Stomach (tissue), 9 donors: ENCODE data around the gene PPP4R3A. TPM values are rescaled to one million over a fixed set of nuclear protein-coding genes. Genes with fewer than 3 reads are reported as not detected.
"Not testable (repeated sequence)": the region's sequence is repeated elsewhere in the genome, so short reads cannot be mapped to it uniquely, and the experiment has no call there.

Experiments
- DNase-seq, 2 donors: peaks; one replicate each; pipeline versions ENCODE4 v3.0.0 to v3.0.0-alpha.2; 2013 to 2019
- H3K27ac ChIP-seq, 5 donors: fragments of 200-600 bp in 4 of 5; sonication (generic) in 4 of 5; one replicate each; pipeline ENCODE4 v1.5.1; 2013 to 2019; ENCODE audit warnings: mild to moderate bottlenecking in 1 of 5, moderate library complexity in 1 of 5
- H3K27me3 ChIP-seq, 3 donors: fragments of 200-600 bp; sonication (generic); one replicate each; pipeline ENCODE4 v1.5.1; 2017 to 2019; ENCODE audit warnings: mixed run types in 1 of 3
- H3K36me3 ChIP-seq, 4 donors: fragments of 200-600 bp; sonication (generic); 1 replicate in 3 of 4; 2 replicates in 1 of 4; pipeline ENCODE4 v1.5.1; 2016 to 2019
- H3K4me1 ChIP-seq, 4 donors: fragments of 200-600 bp; sonication (generic); one replicate each; pipeline ENCODE4 v1.5.1; 2016 to 2019
- H3K4me3 ChIP-seq, 4 donors: fragments of 200-600 bp; sonication (generic) in 3 of 4; one replicate each; pipeline ENCODE4 v1.5.1; 2016 to 2019; ENCODE audit warnings: mild to moderate bottlenecking in 1 of 4
- H3K9me3 ChIP-seq, 4 donors: fragments of 200-600 bp; sonication (generic); one replicate each; pipeline ENCODE4 v1.5.1; 2016 to 2019
- EP300 ChIP-seq: sonication (generic); formaldehyde crosslinking; IDR thresholded peaks from one replicate; pipeline ENCODE4 v1.6.1; 2017; ENCODE audit warnings: antibody characterized with exemption
- POLR2A ChIP-seq, 4 donors: fragments of 450-650 bp; IDR thresholded peaks; one replicate each; pipeline ENCODE4 v1.6.1; 2016; ENCODE audit warnings: antibody characterized with exemption in 4 of 4, control low read depth in 2 of 4, mild to moderate bottlenecking in 1 of 4, moderate library complexity in 1 of 4
- POLR2AphosphoS5 ChIP-seq, 3 donors: sonication (generic); formaldehyde crosslinking; IDR thresholded peaks; one replicate each; pipeline ENCODE4 v1.6.1; 2016; ENCODE audit warnings: antibody characterized with exemption in 3 of 3
- WGBS, 5 donors: extraction: QIAGEN DNeasy Blood & Tissue Kit in 3 of 5; methylation state at CpG; one replicate each; pipeline versions ENCODE4 v1.1.5 to v1.1.7; 2013 to 2018; 5-methylcytosine and 5-hydroxymethylcytosine counted together
- intact Hi-C: fragments of 100-400 bp; cut with DNase I; formaldehyde crosslinking; loops from one replicate; pipeline ENCODE4 v1.15.1; 2023; ENCODE audit warnings: low total_unique reads
- polyA plus RNA-seq, 3 donors: library from polyadenylated mRNA; stranded (reverse); fragments of 200-250 nt; gene quantifications; one replicate each; pipeline ENCODE4 v1.2.3, GENCODE V29; 2013
- total RNA-seq, 5 donors: library from RNA; depleted of rRNA; stranded (reverse); fragments of >200 nt; gene quantifications; one replicate each; pipeline versions ENCODE4 v1.1.0 to v1.2.3, GENCODE V29; 2014 to 2016
- TF ChIP-seq, protein P1 (sequence below), 7 experiments: fragments of 450-650 bp in 4 of 7; fragments of 200-600 bp in 3 of 7; sonication (generic) in 3 of 7; IDR thresholded peaks; one replicate each; pipeline ENCODE4 v1.5.1; 2016 to 2019; ENCODE audit warnings: antibody characterized with exemption in 7 of 7, control low read depth in 2 of 7, mild to moderate bottlenecking in 1 of 7
- donor health status: healthy with polysubstance abuse.
- donor health status: Bipolar disorder and iron deficiency.
- donor health status: healthy.

PPP4R3A gene
- total and polyA plus RNA-seq, 8 donors = 35.7 to 145 (median 68.2) TPM

DNA sequence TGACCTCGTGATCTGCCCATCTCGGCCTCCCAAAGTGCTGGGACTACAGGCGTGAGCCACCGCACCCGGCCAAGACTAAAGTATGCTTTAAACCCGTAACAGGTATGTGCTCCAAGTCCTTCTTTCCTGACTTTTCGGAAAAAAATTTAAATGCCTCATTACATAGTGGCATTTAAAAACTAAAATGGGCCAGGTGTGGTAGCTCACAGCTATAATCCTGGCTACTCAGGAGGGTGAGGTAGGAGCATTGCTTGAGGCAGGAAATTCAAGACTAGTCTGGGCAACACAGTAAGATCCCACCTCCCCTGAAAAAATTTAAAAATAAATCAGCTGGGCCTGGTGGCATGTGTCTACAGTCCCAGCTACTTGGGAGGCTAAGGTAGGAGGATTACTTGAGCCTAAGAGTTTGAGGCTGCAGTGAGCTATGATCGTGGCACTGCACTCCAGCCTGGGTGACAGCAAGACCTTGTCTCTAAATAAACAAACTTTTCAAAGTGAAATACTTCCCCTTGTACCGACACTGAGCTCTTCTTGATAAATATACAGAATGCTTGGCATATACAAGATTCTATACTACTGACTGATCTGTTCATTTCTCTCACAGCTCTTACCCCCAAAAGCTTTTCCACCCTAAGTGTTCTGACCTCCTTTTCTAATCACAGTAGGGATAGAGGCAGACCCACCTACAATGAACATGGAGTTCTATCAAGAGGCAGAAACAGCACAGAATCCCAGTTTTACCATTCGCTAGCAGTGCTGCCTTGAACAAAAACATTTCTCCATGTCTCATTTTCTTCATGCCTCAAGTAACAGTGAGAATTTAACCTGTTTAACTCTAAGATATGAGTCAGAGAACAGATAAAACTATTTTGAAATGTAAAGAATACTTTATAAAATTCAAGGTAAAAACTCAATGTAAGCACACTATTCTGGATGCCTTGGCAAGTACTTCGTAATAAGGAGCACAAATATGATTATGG, 7.9 kb downstream of the PPP4R3A start:
- intact Hi-C loops = no loop called here
- Histone ChIP-seq H3K36me3 (peaks cover 8 to 52% (median 37%) of the 10 kb centered on the region in 4 donors), H3K4me1 (peaks cover 44 to 94% (median 68%) of the 10 kb centered on the region in 4 donors), H3K9me3 (no peaks in the 10 kb centered on the region), H3K27ac (no peak overlapping the region), H3K4me3 (no peak overlapping the region), H3K27me3 (no peaks in the 10 kb centered on the region)
- WGBS, 5 donors = 82 to 88% (median 87%) methylated on average over 11 of the region's 11 CpGs
- no peak for DNase-seq
- TF ChIP-seq, protein P1, sequence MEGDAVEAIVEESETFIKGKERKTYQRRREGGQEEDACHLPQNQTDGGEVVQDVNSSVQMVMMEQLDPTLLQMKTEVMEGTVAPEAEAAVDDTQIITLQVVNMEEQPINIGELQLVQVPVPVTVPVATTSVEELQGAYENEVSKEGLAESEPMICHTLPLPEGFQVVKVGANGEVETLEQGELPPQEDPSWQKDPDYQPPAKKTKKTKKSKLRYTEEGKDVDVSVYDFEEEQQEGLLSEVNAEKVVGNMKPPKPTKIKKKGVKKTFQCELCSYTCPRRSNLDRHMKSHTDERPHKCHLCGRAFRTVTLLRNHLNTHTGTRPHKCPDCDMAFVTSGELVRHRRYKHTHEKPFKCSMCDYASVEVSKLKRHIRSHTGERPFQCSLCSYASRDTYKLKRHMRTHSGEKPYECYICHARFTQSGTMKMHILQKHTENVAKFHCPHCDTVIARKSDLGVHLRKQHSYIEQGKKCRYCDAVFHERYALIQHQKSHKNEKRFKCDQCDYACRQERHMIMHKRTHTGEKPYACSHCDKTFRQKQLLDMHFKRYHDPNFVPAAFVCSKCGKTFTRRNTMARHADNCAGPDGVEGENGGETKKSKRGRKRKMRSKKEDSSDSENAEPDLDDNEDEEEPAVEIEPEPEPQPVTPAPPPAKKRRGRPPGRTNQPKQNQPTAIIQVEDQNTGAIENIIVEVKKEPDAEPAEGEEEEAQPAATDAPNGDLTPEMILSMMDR (IDR thresholded peaks at IDR 0.05) = no peak
- no peak for TF ChIP-seq POLR2AphosphoS5 (IDR thresholded peaks at IDR 0.05)

DNA sequence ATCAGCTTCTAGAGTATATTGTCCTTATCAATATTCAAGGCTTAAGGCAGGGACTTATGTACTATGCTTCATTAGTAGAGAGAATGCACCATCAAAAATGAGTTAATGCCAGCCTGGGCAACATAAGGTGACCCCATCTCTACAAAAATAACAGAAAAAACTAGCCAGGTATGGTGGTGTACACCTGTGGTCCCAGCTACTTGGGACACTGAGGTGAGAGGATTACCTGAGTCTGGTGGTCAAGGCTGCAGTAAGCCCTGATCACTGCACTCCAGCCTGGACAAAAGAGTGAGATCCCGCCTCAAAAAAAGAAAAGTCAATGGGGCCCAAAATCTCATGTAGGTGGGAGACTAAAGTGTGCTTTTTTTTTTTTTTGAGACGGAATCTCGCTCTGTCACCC, 8.8 kb downstream of the PPP4R3A start:
- Histone ChIP-seq H3K27me3 (no peaks in the 10 kb centered on the region), H3K36me3 (peaks cover 8 to 47% (median 35%) of the 10 kb centered on the region in 4 donors), H3K4me3 (no peak overlapping the region), H3K4me1 (peaks cover 44 to 96% (median 70%) of the 10 kb centered on the region in 4 donors), H3K9me3 (no peaks in the 10 kb centered on the region), H3K27ac (no peak overlapping the region)
- WGBS, 5 donors = 95 to 100% (median 97%) methylated on average over 1 to 3 of the region's 3 CpGs
- intact Hi-C loops = no loop called here
- TF ChIP-seq EP300 (no peak), POLR2A (IDR thresholded peaks at IDR 0.05) (no peak), POLR2AphosphoS5 (IDR thresholded peaks at IDR 0.05) (no peak)
- TF ChIP-seq, protein P1 (IDR thresholded peaks at IDR 0.05) = no peak
- no peak for DNase-seq

DNA sequence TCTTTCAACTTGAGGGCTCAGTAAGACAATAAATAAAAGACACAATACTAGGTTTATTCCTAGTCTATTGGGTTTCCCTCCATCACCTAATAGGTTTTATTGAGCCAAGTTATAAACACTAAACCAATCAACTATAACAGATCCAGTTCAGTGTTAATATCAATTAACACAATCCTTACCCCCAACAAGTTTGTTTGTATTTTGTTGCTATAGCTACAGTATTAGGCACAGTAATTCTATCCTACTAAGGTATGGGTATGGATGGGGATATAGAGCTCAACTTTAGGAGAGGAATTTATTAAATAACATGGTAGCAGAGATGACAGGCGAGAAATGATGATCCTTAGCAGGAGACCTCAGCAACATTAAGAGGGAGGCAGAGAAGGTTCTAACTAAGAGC, 13.3 kb downstream of the PPP4R3A start:
- 89 to 100% (median 97%) methylated on average over 1 of the region's 1 CpG for WGBS, 5 donors
- no peaks in the 10 kb centered on the region for H3K9me3 ChIP-seq
- no peak overlapping the region for H3K27ac ChIP-seq
- no peaks in the 10 kb centered on the region for H3K27me3 ChIP-seq
- no peak for TF ChIP-seq POLR2A (IDR thresholded peaks at IDR 0.05)
- TF ChIP-seq EP300 = no peak
- TF ChIP-seq, protein P1 (IDR thresholded peaks at IDR 0.05) = no peak
- no peak for TF ChIP-seq POLR2AphosphoS5 (IDR thresholded peaks at IDR 0.05)
- H3K4me3 ChIP-seq = no peak overlapping the region
- peaks cover 4 to 16% (median 10%) of the 10 kb centered on the region in 4 donors for H3K36me3 ChIP-seq
- peaks cover 36 to 96% (median 73%) of the 10 kb centered on the region in 4 donors for H3K4me1 ChIP-seq
- peak in 1 of 2 donors; percentile 23 for DNase-seq
- intact Hi-C loops = no loop called here

DNA sequence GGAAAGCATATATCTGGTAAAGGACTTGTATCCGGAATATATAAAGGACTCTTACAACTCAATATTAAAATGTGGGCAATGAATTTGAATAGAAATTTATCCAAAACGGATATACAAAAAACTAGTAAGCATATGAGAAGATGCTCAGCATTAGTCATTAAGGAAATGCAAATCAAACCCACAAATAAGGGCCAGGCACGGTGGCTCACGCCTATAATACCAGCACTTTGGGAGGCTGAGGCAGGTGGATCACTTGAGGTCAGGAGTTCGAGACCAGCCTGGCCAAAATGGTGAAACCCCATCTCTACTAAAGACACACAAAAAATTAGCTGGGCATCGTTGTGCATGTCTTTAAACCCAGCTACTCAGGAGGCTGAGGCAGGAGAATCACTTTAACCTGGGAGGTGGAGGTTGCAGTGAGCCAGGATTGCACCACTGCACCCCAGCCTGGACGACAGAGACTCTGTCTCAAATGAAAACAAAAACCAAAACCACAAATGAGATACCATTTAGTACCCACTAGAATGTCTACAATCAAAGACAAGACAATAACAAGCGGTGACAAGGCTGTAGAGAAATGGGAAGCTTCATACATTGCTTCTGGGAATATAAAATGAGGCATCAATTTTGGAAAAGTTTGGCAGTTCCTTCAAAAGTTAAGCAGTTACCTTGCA, 15.6 kb downstream of the PPP4R3A start:
- Histone ChIP-seq H3K4me1 (peaks cover 35 to 90% (median 64%) of the 10 kb centered on the region in 4 donors), H3K36me3 (peaks cover 3 to 25% (median 16%) of the 10 kb centered on the region in 4 donors)
- H3K27me3 ChIP-seq, H3K9me3 ChIP-seq, H3K27ac ChIP-seq, DNase-seq, H3K4me3 ChIP-seq, intact Hi-C loops: not testable (repeated sequence)
- 58 to 73% (median 67%) methylated on average over 8 of the region's 8 CpGs for WGBS, 5 donors
